HUDEP-2 (cell line): ENCODE measurements around the gene SEL1L3.
"Not testable (repeated sequence)": the region's sequence is repeated elsewhere in the genome, so short reads cannot be mapped to it uniquely, and the experiment has no call there.

ENCODE experiments used
- DNase-seq, 76 experiments: peaks; one replicate each; lab custom pipeline; 2025; ENCODE audit not compliant: unreplicated experiment in 76 of 76; lab: John Stamatoyannopoulos, UW

The SEL1L3 gene

DNA sequence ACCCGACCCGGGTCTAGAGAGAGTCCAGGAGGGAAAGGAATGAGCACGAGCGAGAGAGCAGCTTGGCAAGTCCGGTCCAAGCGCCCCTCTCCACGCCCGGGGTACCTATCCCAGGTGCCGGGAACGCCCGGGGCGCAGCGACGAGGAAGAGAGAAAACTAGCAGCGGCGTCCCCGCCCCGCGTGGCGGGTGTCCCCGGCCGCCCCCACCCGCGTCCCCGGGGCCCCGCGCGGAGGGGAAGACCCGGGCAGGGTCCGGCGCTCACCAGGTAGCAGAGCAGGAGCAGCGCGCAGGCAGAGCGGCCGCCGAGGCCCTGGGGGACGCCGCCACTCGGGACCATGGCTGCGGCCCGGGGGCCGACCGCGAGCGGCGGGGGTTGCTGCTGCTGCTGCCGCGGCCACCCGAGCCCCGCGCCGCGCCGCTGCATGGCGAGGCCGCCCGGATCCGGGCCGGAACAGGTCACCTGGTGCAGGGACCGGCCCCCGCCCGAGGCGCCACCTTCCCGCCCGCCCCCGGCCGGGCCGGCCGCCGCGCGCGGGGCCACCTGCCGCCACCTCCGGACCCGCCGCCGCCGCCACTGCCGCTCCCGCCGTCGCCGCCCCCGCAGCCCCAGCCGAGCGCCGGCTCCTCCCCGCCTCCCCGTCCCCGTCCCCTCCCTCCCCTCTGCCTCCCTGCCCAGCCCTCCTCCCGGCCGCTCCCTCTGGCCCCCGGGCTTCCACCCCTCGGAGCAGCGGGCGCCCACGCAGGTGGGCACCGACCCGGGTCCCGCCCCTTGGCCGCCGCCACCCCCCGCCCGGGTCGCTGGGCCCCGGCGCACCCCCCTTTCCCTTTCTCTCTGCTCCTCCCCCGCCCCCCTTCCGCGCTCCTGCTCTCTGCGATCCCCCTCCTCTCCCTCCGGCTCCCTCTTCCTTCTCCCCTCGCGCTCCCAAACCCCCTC is at the start of gene SEL1L3:
TSS of gene SEL1L3 (minus strand) at position 578 of the 936 bp plus-strand sequence. CDS start at position 426, 152 bp downstream.
- DNase-seq = peak in 28 of 76 experiments; percentile 1 to 55 (median 10)

DNA sequence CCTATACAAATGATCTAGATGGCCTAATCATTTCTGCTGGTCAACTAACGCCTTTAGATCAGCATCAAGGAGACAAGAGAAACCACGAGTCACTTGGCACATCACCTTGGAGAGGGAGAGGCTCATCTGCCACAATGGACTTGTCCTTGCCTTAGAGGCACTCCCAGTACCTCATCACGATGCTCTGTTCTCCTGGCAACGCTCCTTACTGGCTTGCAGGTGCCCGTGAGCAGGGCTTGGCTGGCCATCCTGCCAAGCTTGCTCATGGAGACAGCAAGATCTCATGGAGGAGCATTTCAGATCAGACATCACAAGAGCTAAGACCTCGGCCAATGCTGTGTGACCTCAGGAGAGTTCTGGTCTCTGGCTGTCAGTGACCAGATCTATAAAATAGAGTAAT is 48.6 kb upstream of the SEL1L3 start:
- no peak for DNase-seq

DNA sequence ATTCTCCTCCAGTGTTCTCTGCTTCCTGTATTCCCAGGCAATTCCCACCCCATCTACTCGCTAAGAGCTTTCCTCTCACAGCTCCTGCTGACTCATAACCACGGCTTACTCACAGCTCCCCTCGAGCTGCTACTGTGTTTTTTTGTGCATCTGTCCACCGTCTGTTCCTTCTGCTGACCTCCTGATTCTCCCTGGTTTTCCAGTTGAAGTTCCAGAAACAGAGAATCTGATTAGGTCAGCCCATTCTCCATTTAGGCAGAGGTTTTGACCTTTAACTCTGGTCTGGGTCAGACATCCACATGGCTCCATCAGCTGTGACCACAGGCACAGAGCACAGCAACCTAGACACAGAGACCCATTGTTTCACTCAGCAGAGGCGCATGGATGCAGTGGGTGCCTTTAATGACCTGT is 45.7 kb upstream of the SEL1L3 start:
- no peak for DNase-seq

DNA sequence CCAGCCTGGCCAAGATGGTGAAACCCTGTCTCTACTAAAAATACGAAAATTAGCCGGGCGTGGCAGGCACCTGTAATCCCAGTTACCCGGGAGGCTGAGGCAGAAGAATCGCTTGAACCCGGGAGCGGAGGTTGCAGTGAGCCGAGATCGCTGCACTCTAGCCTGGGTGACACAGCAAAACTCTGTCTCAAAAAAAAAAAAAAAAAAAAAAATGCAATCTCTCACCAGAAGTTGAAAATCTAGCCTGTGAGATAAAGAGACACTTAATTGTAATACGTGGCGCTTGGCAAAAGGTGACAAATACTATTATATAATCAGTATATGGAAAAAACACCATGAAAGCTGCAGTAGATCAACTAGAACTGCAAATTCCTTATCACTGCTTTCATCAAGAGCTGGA is 43.3 kb upstream of the SEL1L3 start:
- not testable (repeated sequence) for DNase-seq

DNA sequence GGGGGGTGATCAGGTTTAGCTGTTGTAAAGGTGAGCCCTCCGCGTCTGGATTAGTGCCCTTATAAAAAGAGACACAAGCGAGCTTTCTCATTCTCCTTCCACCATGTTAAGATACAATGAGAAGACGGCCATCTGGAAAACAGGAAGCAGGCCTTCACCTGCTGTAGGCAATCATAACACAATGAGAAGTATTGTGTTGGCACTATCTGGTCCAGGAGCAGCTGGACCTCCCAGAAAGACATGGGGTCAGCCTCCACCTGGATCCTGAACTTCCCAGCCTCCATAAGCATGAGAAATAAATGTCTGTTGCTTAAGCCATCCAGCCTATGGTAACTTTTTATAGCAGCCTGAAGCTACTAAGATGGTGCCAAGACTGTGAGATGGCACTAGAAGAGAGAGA is 42.6 kb upstream of the SEL1L3 start:
- no peak for DNase-seq

DNA sequence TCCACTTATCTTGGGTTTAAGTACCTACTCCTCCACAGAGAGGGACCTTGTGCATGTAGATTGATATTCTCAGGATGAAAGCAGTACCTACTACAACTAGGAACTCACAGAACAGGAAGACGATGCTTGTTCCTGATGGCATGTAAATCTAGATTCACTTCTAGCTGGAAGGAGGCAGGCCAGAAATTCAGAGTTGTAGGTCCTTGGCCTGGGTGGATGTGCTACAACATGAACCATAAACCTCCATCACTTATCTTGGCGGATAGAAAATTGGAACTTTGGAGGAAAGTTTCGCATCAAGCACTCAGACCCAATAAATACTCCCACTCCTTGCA is 41.9 kb upstream of the SEL1L3 start:
- no peak for DNase-seq

DNA sequence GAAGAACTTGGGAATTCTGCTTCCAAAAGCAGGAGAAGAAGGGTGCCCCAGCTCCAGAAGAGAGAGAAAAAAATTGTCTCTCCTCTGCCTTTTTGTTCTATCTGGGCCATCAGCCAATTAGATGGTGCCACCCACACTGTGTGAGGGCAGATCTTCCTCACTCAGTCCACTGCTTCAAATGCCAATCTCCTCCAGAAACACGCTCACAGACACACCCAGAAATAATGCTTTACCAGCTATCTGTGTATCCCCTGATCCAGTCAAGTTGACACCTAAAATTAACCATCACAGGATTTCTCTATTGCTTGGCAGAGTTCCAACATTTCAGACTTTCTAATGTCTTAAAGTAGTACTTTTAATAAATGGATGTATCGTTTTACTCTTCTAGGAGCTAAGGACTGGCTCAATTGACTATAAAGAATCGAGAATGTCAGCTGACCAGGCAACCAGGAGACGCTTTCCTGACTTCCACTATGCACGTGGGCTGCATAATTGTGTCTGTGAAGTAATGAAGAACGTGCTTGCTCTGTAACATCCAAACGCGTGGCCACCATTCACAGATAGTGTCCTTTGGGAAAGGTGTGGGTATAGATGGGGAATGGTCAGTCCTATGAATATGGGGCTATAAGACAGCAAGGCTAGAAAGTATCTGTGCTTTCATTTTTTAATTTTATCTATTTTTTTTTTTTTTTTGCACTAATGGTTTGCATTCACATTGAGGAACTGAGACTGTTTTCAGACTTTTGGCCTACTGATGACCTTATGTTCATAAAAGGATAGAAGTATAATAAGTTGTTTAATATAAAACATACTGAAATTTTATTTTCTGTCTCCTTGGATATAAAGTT is 41.3 kb upstream of the SEL1L3 start:
- DNase-seq = peak in 66 of 76 experiments; percentile 2 to 75 (median 33)

DNA sequence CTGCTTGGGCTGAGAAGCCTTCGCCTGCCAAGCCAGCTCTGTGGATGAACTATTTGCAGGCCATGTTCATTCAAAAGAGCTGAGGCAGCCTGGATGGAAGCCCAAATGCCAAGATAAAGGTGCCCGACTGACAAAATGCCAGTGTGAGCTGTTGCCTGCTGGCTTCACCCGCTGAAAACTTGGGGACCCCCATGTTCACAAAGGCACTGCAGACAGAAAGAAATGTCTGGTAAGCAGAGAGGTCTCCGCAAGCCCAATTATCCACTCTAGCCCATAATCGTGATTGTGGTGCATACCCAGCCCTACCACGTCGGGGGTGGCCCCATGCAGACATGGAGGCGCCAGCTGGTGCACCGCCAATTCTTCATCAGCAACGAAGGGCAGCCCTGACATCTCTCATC is 38.2 kb upstream of the SEL1L3 start:
- DNase-seq = no peak

DNA sequence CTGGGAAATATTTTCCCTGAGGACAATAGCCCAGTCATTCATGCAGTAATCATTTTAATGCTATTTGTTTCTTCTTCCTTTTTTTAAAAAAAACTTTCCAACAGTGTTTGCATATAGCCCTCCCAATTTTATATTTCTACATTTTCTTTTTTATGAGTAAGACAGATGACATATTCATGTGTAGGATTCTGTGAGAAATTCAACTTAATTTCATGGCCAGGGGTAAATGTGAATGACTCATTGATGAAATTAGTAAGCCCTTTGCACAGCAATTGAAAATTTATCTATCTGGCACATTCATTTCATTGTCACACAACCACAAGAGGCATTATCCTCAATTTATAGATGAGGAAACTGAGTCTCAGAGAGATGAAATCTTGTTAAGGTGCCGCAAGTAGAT is 37.5 kb upstream of the SEL1L3 start:
- DNase-seq = no peak

DNA sequence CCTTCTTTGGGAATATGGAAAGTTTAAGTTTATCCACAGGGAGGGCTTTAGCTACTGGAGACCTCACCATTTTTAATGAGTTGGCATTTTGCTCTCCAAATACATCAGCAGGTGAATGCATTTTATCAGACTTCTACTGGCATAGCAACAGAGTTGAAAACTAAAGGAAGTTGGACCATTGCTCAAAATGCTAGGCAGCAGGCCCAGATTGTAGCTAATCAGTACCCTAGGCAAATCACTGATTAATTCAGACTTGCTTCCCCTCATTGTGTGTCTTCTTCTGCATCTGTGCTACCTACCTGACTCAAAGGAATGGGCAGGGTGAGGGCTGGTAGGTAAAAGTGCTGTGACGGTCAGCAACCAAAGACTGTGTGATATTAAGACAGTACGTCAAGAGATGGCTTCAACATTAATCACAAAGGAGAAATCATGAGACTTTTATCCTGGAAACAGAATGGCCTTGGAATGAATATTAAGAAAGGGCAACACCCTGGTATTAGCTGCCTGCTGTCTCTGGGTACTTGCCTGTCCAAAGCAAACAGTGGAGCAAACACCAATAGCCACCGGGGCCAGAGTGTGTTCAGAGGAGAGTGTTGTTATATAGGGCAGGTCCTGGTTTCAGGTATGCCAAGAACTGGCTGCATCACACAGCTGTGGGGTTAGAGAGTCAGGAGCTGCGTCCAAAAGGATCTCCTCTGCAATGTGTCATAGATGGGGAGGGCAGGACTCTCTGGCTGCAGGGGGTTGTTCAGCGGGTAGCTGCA is 34.2 kb upstream of the SEL1L3 start:
- DNase-seq = no peak

DNA sequence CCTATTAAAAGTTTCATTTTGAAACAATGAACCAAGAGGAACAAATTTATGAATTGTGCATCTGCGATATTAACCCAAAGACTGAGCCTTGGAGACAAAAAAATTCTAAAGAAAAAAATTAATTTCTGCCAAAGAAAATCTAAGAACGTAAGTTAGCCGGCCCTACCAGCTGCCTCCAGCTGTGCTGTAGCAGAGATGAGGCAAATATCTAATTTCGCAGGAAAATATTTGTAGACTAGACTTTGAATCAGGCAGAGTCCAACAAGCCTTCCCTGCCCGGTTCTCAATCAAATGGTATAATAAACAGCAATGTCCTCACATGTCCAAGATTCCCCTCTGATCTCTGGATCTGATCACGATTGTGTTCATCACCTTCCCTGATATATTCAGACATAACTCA is 30.0 kb upstream of the SEL1L3 start:
- DNase-seq = no peak

DNA sequence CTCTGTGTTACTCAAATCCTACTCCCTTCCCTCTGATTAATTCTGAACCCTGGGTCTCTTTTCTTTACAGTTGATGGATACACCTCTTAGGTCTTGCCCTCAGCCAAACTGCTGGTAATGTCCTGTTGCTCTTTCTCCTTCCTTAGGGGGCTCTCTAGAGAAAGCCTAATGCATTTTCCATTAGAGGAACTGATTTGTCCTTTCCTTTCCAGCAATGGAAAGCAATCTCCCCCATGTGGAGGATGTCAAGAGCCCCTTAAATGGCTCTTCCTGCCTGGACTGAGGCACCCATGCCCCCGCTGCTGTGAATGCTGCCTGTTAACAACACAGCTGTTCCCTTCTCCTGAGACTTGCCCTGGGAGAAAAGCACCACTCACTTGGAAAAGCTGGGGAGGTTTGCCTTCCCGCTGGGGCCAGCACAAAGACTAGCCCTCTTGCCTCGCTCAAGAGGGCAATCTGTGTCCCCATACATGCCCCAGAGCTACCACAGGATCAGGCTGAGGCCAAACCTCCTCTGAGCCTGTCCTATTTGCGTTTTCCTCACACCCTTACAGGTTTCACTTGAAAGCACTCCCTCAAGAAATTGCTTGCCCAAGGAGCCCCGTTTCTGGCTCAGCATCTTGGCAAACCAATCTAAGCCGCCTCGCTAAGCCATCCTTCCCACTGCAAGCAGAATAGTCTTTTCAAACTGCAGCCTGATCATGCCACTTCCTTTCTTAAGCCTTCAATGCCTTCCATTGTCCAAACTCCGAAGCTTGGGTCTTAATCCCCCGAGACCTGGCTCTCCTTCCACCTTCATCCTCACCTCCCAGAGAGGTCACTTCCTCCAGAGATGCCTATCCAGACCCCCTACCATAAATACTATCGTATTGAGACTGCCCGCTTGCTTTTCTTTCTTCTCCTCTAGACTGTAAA is 28.0 kb upstream of the SEL1L3 start:
- no peak for DNase-seq

DNA sequence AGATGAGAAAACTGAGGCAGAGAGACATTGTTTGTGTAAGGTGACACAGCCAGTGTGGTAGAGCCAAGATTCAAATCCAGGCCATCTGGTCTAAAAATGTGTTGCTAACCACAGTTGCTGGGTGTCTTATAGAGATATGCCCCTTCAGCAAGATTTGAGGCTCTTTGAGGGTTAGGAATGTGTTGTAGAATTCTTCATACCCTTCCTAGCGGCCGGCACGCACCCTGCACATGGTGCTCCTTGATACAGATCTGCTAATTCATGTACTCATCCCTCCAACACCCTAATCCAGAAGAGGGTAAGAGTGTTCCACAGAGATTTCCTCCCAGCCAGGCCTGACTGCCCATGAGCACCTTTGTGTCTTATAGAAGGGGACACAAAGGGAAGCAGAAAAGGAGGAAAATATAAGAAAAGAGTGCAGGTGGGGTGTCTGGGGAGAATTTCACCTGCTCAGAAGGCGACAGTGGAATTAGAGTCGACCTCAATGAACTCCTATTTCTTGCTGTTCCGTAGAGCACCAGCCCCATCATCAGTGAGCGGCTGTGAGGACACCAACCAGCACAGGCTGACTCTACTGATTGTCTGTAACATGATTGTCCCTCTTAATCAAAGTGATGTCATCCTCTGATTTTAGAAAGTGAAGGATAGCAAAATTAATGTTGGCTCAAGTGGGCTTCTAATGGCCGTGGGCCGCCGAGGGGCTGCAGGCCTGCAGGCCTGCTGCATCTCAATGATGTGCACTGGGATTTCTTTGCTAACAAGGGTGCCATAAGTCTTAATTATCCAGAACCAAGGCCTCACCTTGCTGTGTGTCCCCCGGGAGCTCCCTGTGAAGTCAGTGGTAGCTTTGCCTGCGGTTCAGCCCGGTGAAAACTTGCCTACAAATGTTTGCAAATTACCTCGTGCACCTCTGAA is 27.1 kb upstream of the SEL1L3 start:
- DNase-seq = peak in 1 of 76 experiments; percentile 1

DNA sequence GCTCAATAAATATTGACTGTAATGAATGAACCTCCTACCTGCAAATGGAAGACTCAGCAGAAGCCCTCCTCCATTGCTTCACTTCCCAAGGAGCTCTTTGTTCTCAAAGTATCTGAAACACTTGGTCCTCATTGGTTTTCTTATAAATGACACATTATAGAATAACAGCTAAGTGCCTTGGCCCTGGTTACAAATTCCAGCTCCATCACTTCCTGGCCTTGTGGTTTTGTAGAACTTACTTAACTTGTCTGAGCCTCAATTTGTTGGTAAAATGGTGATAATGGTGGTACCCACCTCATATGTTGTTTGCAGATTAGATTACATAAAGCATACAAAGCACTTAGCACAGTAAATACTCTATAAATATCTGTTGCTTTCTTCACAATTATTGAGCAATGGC is 26.0 kb upstream of the SEL1L3 start:
- DNase-seq = no peak

DNA sequence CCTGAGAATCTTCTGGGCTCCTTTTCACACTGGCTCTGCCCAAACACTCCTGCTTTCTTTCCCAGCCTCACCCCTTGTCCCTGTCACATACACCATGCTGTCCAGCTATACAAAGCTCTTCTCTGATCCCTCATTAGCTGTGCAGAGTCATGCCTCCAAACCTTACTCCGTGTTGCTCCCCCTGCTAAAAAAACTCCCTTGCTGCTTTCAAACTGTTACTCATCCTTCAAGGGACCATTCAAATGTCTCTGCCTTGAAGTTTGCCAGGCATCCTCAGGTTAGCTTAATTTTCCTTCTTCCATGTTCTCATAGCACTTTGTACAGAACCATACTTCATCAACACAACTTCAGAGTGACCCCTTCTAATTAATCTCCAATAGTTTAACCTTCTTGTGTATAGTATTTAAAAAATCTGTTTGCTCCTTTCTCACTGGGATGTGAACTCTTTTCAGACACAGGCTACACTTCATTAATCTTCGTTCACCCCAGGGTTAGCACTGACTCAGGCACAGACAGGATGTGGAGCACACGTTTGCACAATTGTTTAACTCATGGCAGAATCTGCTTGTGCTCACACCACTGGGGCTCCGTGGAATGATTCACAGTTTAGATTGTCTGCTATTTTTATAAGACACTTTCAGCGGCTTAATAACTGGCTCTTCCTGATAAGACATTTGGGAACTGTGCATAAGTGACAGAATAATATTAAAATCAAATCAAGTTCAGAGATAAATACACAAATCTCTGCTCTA is 21.4 kb upstream of the SEL1L3 start:
- DNase-seq = no peak

DNA sequence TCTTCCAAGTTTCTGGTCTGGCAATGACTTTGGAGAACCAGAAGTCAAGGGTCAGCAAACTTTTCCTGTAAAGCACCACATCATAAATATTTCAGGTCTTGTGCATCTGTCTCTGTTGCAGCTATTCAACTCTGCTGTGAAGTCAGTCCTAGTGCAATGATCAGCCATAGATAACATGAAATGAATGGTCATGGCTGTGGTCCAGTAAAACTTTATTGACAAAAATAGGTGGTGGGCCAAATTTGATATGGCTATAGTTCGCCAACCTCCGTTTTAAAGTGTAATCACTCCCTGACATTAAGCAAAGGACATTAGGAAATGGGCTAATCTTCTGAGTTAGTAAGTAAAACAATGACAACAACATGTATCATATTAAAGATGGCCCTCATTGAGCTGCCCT is 20.8 kb upstream of the SEL1L3 start:
- no peak for DNase-seq

DNA sequence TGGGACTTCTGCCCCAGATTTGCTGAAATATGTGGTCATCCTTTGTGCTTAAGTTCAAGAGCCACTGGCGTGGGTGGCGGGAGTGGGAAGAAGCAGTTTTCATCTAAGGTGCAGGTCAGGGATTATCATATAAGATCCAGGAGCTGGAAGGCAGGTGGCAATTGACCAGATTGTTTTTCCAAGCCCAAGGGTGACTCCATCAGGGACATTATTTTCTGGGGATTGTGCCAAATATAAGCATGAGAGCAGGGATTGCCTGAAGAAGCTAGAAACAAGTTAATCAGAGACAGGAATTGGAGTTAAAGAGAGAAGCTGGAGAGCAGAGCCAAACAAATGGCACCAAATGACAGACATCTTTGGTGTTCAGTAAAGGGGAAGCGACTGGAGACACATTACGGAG is 19.4 kb upstream of the SEL1L3 start:
- DNase-seq = no peak

DNA sequence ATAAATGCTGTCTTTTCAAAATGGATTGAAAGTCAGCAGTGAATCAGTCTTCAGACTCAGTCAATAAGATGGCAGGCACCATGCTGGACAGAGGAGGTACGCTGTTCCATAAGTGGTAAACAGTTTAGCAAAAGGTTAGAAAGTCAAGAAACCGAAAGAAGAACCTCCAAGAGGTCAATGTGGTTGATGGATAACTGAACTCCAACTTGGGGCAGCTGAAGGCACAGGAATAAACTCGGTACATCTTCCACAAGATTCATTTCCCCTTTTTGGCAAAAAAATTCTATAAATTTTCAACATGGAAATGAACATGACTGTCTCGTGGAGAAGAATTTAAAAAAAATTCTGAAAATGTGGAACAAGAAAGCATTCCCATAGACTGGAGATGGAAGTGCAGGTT is 18.4 kb upstream of the SEL1L3 start:
- DNase-seq = no peak
